HG03066 (cell line): ENCODE data around the gene LCN10.
"Not testable (repeated sequence)": the region's sequence is repeated elsewhere in the genome, so short reads cannot be mapped to it uniquely, and the experiment has no call there.

Experiments used
- ATAC-seq: cut with Tn5 transposase; IDR thresholded peaks from one replicate; pipeline ENCODE4 v1.9.1; 2021; ENCODE audit warnings: low read depth; ENCODE audit not compliant: unreplicated experiment

Gene LCN10

DNA sequence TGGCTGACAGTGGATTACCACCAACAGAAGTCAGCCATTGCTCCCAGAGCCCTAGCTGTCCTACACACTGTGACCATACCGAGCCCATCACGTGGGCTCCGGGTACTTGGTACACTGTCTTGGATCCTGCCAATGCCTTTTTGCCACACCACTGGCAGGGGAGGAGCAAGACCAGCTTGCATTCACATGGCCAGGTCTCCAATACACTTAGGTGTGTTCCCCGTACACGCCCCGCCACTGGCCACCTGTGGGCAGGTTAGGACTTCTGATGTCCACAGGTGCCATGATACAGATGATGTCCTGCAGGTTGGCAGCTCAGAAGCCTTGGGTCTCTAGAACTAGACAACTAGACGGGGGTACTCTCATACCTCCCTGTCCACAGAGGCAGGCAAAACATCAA, 35.7 kb downstream of the LCN10 start:
- no peak for ATAC-seq

DNA sequence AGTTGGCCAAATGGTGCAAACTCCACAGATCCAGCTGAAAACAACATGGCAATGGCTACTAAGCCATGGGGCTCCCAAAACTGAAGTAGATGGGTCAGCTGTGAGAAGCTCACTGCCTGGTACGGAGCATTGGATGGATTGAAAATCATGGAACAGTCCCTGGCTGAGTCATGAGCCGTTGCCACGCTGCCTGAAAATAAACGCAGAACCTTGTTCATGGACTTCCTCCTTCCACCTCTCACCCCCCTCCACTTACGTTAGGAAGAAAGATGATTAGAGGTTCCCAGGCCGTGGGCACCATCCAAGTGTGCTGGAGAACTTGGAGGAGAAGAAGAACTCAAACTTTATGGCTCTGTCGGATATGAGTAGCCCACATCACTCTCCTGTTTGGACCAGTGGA, 37.2 kb downstream of the LCN10 start:
- no peak for ATAC-seq

DNA sequence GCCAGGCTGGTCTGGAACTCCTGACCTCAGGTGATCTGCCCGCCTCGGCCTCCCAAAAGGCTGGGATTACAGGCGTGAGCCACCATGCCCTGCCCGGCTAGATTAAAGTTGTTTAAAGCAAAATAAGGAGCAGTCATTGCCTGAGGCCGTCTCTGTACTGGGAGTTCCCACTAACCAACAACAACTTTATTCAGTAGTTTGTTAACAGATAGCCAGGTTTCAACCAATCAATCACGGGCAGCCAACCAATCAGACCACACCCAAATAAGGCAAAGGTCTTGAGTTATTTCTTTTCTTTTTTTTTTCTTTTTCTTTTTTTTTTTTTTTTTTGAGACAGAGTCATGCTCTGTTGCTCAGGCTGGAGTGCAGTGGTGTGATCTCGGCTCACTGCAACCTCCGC, 38.0 kb downstream of the LCN10 start:
- ATAC-seq, result not testable (repeated sequence)

DNA sequence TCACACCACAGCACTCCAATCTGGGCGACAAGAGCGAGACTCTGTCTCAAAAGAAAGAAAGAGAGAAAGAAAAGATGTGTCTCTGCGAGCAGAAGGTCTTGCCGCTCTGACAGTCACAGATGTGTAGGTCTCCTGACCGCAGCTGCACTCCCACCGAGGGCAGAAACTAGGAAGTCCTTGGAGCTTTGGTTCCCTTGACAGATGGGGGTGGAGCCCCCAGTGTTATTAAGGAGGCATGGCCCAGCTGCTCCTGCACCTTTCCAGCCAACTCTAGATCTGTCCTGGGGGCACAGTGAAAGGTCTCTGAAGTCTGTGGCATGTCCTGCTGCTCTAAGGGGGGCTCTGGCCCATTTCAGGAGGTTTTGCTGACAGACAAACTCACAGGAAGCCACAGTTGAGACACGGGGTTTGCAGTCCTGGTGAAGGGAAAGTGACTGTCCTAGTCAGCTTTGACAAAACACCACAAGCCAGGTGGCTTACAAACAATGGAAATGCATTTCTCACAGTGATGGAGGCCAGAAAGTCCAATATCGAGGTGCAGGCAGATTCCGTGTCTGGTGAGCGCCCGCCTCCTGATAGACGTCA, 39.4 kb downstream of the LCN10 start:
- no peak for ATAC-seq

- ATAC-seq, result no peak
Measured at GRCh38 chr9:136701668-136702053, 41.1 kb downstream of the LCN10 start.

DNA sequence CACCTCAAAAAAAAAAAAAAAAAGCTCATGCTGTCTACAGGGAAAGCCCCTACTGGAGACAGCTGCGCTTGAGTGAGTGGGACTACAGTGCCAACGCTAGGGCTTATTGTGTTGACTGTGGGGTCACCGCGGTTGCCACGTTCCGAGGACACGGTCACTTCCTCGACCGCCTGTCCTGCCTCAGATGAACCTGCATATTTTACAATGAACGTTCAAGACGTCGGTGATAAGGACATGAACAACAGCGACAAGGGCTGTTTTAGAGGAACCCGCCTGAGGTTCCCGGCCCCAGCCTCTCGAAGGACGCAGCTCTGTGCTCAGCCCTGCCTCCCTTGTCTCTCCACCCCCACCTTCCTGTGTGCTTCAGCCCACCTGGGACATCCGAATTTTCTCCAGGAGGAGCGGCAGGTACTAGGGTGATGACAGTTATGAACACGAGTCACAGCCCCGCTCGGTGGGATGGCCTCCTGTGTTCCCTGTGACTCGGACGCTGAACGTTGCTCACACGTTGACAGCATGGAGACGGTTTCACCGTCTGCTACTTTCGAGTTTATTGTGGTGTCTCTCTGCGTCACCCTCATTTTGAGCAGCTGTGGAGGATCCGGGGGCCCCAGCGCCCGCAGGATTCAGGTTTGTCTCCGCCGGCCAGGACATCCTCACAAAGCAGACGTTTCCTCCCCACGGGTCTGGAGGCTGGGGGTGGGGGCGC, 41.6 kb downstream of the LCN10 start:
- peak; percentile 67 for ATAC-seq

DNA sequence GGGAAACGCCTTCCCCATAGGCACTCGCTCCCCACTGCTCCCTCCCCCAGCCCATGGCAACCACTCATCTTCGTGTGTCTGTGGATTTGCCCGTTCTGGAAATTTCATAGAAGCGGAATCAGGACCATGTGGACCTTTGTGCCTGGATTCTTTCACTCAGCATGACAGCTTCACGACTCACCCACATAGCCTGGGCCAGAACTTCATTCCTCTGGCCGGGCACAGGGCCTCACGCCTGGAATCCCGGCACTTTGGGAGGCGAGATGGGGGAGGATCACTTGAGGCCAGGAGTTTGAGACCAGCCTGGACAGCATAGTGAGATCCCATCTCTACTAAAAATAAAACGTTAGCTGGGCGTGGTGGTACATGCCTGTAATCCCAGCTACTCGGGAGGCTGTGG, 42.4 kb downstream of the LCN10 start:
- ATAC-seq, result no peak

DNA sequence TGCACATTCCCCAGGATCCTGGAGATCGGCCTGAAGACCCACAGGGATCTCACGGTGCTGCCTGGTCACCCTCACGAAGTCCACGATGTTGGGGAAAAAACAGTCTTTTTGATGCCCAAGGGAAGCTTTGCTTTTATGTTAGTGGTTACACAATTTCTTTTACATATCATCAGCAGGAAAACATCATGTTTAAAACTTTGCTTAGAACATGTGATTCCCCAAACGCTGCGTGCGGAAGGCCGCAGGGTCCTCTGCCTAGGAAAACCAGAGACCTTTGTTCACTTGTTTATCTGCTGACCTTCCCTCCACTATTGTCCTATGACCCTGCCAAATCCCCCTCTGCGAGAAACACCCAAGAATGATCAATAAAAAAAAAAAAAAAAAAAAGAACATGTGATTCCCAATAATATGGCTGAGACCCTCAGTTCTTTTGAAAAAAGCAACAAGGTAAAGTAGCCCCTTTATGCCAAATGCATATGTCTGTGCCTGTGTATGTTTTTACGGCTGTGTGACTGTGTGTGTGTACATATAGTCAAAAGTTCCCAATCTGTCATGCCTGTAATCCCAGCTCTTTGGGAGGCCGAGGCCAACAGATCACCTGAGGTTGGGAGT, 44.0 kb downstream of the LCN10 start:
- ATAC-seq, result no peak

DNA sequence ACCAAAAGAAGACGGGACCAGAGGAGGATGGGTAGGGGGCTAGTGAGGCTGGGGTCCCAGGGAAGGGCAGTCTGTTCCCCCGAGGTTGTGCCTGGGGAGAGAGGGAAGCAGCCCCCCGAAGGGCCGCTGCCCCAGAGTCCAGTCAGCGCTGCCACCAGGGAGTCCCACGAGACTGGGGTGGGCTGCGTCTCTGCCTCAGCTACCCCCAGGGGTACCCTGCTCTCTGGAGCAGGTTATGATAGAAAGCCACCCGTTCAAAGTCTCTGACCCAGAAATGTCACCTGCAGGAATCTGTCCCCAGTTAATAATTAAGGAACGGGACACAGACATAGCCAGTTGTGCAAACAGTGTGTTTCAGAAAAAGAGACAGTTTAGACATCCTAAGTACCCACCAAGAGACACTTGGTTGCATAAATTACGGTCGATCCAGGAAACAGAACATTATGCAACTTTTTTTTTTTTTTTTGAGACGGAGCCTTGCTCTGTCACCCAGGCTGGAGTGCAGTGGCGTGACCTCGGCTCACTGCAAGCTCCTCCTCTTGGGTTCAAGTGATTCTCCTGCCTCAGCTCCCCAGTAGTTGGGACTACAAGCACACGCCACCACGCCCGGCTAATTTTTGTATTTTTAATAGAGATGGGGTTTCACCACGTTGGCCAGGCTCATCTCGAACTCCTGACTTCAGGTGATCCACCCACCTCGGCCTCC, 44.8 kb downstream of the LCN10 start:
- ATAC-seq, result no peak

- ATAC-seq, result no peak
Measured at GRCh38 chr9:136697146-136697820, 45.5 kb downstream of the LCN10 start.

- ATAC-seq, result no peak
Measured at GRCh38 chr9:136696502-136696901, 46.2 kb downstream of the LCN10 start.

- ATAC-seq, result no peak
Measured at GRCh38 chr9:136695955-136696354, 46.8 kb downstream of the LCN10 start.

GRCh38 chr9:136695435-136695895, 47.3 kb downstream of the LCN10 start:
- no peak for ATAC-seq

GRCh38 chr9:136694872-136695247, 47.9 kb downstream of the LCN10 start:
- ATAC-seq, result no peak

- no peak for ATAC-seq
Measured at GRCh38 chr9:136694163-136694871, 48.4 kb downstream of the LCN10 start.

DNA sequence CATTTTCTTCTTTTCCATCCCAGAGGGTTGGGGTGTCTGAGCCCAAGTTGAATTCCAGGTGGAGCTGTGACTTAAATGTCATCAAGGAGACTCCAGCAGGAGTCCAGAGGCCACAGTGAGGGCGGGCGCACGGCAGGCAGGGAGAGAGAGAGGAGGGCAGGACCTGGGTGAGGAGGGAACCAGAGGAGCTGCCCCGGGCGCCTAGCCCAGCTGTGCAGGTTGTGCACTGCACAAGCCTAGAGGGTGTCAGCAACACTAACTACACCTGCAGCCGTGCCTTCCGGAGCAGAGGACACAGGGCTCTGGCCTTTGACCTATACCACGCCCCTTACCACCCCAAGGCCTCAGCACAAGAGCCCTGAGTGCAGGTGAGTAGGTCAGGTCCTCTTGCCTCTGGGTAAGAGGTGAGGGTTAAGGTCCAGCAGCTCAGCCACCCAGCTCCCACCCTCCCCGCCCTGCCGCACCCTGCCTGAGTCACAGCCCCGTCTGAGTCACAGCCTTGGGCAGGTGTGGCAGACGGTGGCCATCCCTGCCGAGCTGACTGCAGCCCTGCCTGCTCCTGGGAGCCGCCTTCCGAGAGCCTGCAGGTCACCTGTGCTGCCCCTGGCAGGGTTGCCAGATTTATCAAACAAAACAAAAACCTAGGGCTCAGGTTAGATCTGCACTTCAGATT, 49.1 kb downstream of the LCN10 start:
- no peak for ATAC-seq

- no peak for ATAC-seq
Measured at GRCh38 chr9:136693135-136693489, 49.6 kb downstream of the LCN10 start.

DNA sequence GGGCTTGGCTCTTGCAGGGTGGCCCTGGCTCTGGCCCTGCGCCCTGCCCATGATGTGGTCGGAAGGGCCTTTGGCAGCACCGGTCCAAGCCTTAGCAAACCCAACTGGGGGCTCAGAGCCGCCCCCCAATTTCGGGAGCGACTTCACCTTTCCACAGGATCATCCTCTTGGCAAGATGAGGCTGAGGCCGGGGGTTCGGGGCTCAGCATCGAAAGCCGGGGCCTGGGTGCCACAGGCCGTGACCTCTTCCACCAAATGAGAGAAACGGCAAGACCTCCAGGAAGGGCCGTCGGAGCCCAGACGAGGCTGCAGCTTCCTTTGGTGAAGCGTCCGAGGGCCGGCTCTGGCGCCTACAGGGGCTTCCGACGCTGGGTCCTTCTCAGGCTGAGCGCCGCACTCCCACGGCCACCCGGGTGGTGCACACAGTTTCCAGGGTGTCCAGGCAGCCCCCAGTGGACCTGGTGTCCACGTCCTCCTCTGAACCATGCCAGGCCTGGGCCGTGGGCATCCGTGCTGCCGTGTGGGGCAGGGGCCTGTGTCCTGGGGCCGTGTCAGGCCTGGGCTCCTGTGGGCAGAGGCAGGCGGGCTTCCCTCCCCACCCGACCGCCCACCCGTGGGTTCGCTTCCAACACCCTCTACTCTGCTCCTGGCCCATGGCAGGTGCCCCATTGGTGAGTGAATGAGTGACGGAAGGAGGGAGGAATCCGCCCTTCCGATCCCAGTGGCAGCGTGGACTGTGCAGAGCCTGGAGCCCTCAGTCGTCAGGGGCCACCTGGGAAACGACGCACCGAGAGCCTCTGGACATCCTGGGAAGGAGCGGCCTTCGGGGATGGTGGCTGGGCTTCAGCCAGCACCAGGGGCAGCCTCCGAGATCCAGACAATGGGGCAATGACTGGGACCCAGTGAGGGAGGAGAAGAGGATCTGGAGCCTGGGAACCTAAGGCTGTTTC, 50.3 kb downstream of the LCN10 start:
- no peak for ATAC-seq
